Vagina (tissue), 2 donors: ENCODE results near the gene RAB34. TPM values are rescaled to one million over a fixed set of nuclear protein-coding genes. Genes with fewer than 3 reads are reported as not detected.

Experiments used
- DNase-seq, 2 donors: peaks; one replicate each; pipeline ENCODE4 v3.0.0-alpha.2; 2017; ENCODE audit errors: extremely low spot score in 2 of 2
- H3K27ac ChIP-seq: fragments of 200-600 bp; sonication (generic); one replicate; pipeline ENCODE4 v1.5.1; 2019
- H3K27me3 ChIP-seq: fragments of 200-600 bp; sonication (generic); one replicate; pipeline ENCODE4 v1.5.1; 2019
- H3K36me3 ChIP-seq, 2 donors: fragments of 200-600 bp; sonication (generic); one replicate each; pipeline ENCODE4 v1.5.1; 2017 to 2019
- H3K4me1 ChIP-seq: fragments of 200-600 bp; sonication (generic); one replicate; pipeline ENCODE4 v1.5.1; 2019
- H3K4me3 ChIP-seq, 2 donors: fragments of 200-600 bp; sonication (generic); 1 replicate in 1 of 2; 2 replicates in 1 of 2; pipeline ENCODE4 v1.5.1; 2016 to 2019
- H3K9me3 ChIP-seq: fragments of 200-600 bp; sonication (generic); one replicate; pipeline ENCODE4 v1.5.1; 2019
- POLR2A ChIP-seq, 2 donors: fragments of 450-650 bp; IDR thresholded peaks; one replicate each; pipeline ENCODE4 v1.6.1; 2017; ENCODE audit warnings: antibody characterized with exemption in 2 of 2, mild to moderate bottlenecking in 2 of 2, moderate library complexity in 2 of 2
- POLR2AphosphoS5 ChIP-seq, 2 donors: sonication (generic); formaldehyde crosslinking; IDR thresholded peaks; one replicate each; pipeline ENCODE4 v1.9.0; 2017; ENCODE audit warnings: antibody characterized with exemption in 2 of 2, mild to moderate bottlenecking in 2 of 2, low read depth in 1 of 2; ENCODE audit not compliant: insufficient read depth in 1 of 2
- intact Hi-C: fragments of 100-400 bp; cut with DNase I; formaldehyde crosslinking; loops from one replicate; pipeline ENCODE4 v1.15.1; 2023
- total RNA-seq: library from RNA; depleted of rRNA; stranded (reverse); fragments of >200 nt; gene quantifications from one replicate; pipeline ENCODE4 v1.2.3, GENCODE V29; 2016
- TF ChIP-seq, protein P1 (sequence below), 3 experiments: fragments of 450-650 bp in 2 of 3; fragments of 200-600 bp in 1 of 3; sonication (generic) in 1 of 3; IDR thresholded peaks; one replicate each; pipeline ENCODE4 v1.5.1; 2017 to 2019; ENCODE audit warnings: antibody characterized with exemption in 3 of 3, mild to moderate bottlenecking in 2 of 3, moderate library complexity in 2 of 3

RAB34 gene
- total RNA-seq, 1 donor from 2014 or later, result 195 TPM

GRCh38 chr17:28743243-28744103, 25.8 kb upstream of the RAB34 start, which contains the start of gene TRAF4:
TRAF4 (plus strand) TSS chr17:28744011; CDS start chr17:28744113, 102 bp downstream.
- Histone ChIP-seq H3K27me3 (no peaks in the 10 kb centered on the region), H3K4me1 (peaks cover 53% of the 10 kb centered on the region), H3K36me3 (peaks cover 0 to 11% of the 10 kb centered on the region in 2 donors), H3K9me3 (no peaks in the 10 kb centered on the region), H3K27ac (peak within 1 kb of the TSS; percentile 95), H3K4me3 (peak within 1 kb of the TSS; percentile 72 to 81)
- peak in 1 of 2 donors; percentile 98 for TF ChIP-seq POLR2A (IDR thresholded peaks at IDR 0.05)
- peak in 1 of 2 donors; percentile 63 for TF ChIP-seq POLR2AphosphoS5 (IDR thresholded peaks at IDR 0.05; ENCODE audit: insufficient read depth in 1 of 2, low read depth in 1 of 2)
- TF ChIP-seq, protein P1, sequence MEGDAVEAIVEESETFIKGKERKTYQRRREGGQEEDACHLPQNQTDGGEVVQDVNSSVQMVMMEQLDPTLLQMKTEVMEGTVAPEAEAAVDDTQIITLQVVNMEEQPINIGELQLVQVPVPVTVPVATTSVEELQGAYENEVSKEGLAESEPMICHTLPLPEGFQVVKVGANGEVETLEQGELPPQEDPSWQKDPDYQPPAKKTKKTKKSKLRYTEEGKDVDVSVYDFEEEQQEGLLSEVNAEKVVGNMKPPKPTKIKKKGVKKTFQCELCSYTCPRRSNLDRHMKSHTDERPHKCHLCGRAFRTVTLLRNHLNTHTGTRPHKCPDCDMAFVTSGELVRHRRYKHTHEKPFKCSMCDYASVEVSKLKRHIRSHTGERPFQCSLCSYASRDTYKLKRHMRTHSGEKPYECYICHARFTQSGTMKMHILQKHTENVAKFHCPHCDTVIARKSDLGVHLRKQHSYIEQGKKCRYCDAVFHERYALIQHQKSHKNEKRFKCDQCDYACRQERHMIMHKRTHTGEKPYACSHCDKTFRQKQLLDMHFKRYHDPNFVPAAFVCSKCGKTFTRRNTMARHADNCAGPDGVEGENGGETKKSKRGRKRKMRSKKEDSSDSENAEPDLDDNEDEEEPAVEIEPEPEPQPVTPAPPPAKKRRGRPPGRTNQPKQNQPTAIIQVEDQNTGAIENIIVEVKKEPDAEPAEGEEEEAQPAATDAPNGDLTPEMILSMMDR (IDR thresholded peaks at IDR 0.05), result no peak
- intact Hi-C loops, result no loop called here
- DNase-seq, result no peak

DNA sequence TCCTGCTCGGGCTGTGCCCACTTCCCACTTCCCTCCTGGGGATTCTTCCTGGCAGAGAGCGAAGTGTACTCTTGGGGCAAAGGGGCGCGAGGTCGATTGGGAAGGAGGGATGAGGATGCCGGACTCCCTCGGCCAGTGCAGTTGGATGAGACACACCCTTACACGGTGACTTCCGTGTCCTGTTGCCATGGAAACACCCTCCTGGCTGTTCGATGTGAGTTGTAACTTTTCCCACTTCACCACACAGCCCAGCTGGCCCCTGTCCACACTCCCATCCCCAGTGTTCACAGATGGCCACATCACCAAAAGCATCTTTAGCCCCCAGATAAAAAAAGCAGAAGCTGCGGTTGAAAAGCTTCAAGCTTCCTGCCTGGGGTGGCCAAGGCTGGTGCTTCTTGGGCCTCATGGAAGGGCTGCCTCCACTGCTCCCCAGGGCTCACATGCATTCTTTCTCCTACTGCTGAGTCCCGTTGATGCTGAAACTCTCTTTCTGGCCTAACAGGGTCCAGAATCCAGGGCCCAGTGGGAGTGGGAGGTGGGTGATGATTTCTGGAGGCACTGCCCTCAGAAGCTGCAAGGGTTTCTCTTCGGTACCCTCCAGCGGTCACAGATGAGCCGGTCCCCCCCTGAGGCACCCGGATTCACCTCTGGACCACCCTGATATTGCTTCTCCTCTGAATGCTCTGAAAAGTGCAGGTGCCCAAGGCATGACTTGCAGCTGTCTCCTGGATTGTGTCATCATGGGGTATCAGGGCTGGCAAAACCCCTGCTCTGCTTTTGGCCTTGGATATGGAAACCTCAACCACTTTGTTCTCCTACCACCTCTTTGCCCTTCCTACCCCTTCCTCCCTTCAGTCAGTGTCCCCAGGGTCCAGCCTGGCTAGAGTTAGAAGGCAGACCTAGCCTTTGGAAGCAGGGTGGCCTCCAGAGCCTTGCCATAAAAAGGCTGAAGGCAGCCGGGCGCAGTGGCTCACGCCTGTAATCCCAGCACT, 24.0 kb upstream of the RAB34 start:
- Histone ChIP-seq H3K27me3 (no peaks in the 10 kb centered on the region), H3K9me3 (no peaks in the 10 kb centered on the region), H3K36me3 (no peaks in the 10 kb centered on the region), H3K4me3 (no peak overlapping the region), H3K4me1 (peaks cover 39% of the 10 kb centered on the region), H3K27ac (no peak overlapping the region)
- intact Hi-C loops, result no loop called here
- no peak for DNase-seq
- TF ChIP-seq POLR2A (IDR thresholded peaks at IDR 0.05) (no peak), POLR2AphosphoS5 (IDR thresholded peaks at IDR 0.05; ENCODE audit: insufficient read depth in 1 of 2, low read depth in 1 of 2) (no peak)
- TF ChIP-seq, protein P1 (IDR thresholded peaks at IDR 0.05), result no peak

DNA sequence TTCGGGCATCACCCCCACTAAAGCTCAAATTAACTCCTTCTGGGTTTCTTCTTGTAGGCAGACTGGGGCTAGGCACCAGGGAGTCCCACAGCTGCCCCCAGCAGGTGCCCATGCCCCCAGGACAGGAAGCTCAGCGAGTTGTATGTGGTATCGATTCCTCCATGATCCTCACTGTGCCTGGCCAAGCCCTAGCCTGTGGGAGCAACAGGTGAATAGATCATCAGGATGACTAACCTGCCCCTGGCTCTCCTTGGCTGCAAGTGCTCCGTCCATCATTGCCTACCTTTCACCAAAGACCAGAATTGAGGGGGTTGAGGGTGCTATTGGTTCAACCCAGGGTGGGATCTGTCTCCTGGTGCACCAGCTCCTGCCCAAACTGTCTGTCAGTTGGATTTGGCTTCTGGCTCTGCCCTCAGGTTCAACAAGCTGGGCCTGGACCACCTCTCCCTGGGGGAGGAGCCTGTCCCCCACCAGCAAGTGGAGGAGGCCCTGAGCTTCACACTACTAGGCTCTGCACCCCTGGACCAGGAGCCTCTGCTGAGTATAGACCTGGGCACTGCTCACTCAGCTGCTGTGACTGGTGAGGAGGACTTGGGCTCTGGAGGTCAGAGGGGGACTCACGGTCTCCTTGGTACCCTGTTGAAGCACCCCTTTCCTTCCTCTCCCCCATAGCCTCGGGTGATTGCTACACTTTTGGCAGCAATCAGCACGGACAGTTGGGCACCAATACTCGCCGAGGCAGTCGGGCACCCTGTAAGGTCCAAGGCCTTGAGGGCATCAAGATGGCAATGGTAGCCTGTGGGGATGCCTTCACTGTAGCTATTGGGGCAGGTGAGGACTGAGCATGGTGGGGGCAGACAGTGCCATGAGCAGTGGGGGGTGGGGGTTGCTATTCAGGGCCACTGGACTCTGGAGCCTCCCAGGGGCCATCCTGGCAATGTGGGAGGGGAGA, 23.0 kb upstream of the RAB34 start:
- Histone ChIP-seq H3K4me1 (peaks cover 29% of the 10 kb centered on the region), H3K9me3 (no peaks in the 10 kb centered on the region), H3K4me3 (no peak overlapping the region), H3K36me3 (no peaks in the 10 kb centered on the region), H3K27ac (no peak overlapping the region), H3K27me3 (no peaks in the 10 kb centered on the region)
- TF ChIP-seq POLR2A (IDR thresholded peaks at IDR 0.05) (no peak), POLR2AphosphoS5 (IDR thresholded peaks at IDR 0.05; ENCODE audit: insufficient read depth in 1 of 2, low read depth in 1 of 2) (no peak)
- TF ChIP-seq, protein P1 (IDR thresholded peaks at IDR 0.05), result no peak
- no peak for DNase-seq
- intact Hi-C loops, result no loop called here

DNA sequence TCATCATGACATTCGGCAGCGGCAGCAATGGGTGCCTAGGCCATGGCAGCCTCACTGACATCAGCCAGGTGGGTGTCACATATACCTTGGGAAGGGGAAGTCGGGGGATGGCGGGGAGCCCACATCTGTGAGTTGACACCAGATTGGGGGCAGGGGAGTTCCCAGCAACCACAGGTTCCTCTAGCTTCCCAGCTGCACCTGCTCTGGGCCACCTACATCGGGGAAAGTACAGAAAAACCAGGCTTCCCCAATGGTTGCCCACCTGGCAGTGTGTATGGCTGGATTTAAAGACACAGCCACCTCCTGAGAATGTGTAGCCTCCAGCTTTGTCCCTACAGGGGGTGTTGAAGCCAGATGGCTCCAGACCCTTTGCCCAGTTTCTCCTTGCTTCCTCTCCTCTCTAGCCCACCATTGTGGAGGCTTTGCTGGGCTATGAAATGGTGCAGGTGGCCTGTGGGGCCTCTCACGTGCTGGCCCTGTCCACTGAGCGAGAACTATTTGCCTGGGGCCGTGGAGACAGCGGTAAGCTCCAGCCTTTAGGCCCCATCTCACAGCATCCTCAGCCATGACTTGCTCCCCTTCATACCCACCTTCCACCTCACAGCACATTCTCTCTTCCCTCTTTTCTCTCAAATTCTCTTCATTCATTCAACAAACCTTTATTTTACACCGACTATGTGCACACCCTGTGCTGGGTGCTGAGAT, 21.2 kb upstream of the RAB34 start:
- Histone ChIP-seq H3K36me3 (no peaks in the 10 kb centered on the region), H3K4me1 (peaks cover 13% of the 10 kb centered on the region), H3K9me3 (no peaks in the 10 kb centered on the region), H3K27ac (no peak overlapping the region), H3K27me3 (no peaks in the 10 kb centered on the region), H3K4me3 (no peak overlapping the region)
- no peak for DNase-seq
- intact Hi-C loops, result no loop called here
- TF ChIP-seq POLR2A (IDR thresholded peaks at IDR 0.05), result no peak
- TF ChIP-seq, protein P1 (IDR thresholded peaks at IDR 0.05), result no peak
- TF ChIP-seq POLR2AphosphoS5 (IDR thresholded peaks at IDR 0.05; ENCODE audit: insufficient read depth in 1 of 2, low read depth in 1 of 2), result no peak
